ENCODE data around the gene LCE1E. TPM values are rescaled to one million over a fixed set of nuclear protein-coding genes. Genes with fewer than 3 reads are reported as not detected.

Gene LCE1E
- total and polyA plus RNA-seq, 2 donors (not counting 3 experiments of a cell fraction or from before 2014, with no cell fraction given): not detected

GRCh38 chr1:152753586-152753985, 32.5 kb upstream of the LCE1E start:
- dilution Hi-C loops (cut with MboI; ENCODE audit: extremely low pct_ligation_motif_present, low sequenced_read_pairs) (no loop called here), intact Hi-C loops (cut with micrococcal nuclease) (no loop called here)
- no peak overlapping the region for H3K4me2 ChIP-seq (ENCODE audit: insufficient read depth, low read length)
- no peak overlapping the region for H3K4me3 ChIP-seq (replicated peaks in 1 of 3; ENCODE audit: insufficient read depth in 1 of 3, low read depth in 1 of 3, low read length in 3 of 3)
- H3K27ac ChIP-seq (ENCODE audit: insufficient read depth, low read depth, low read length): no peak overlapping the region
- no peaks in the 10 kb centered on the region for H3K36me3 ChIP-seq (ENCODE audit: control insufficient read depth in 2 of 2, extremely low read depth in 1 of 2, insufficient read depth in 2 of 2, low read length in 2 of 2)
- H3K9ac ChIP-seq (replicated peaks; ENCODE audit: extremely low read depth, insufficient read depth, low read length): no peak overlapping the region
- ChIA-PET POLR2A (no interaction called here), CTCF (no interaction called here)
- H3K79me2 ChIP-seq (ENCODE audit: control insufficient read depth, insufficient read depth, low read length): no peaks in the 10 kb centered on the region
- H3K27me3 ChIP-seq (ENCODE audit: control insufficient read depth in 2 of 2, insufficient read depth in 2 of 2, low read length in 2 of 2): no peaks in the 10 kb centered on the region
- no peaks in the 10 kb centered on the region for H3K9me3 ChIP-seq (replicated peaks; ENCODE audit: control insufficient read depth, insufficient read depth, low read length)
- no peaks in the 10 kb centered on the region for H3K9me1 ChIP-seq (replicated peaks; ENCODE audit: control insufficient read depth, extremely low read depth, insufficient read depth, low read length)
- no peak for DNase-seq (ENCODE audit: low read depth, low spot score)
- FAIRE-seq: no peak
- H2AFZ ChIP-seq (ENCODE audit: low read depth, low read length): no peak overlapping the region
- H4K20me1 ChIP-seq (replicated peaks; ENCODE audit: control insufficient read depth, extremely low read depth, insufficient read depth, low read length): no peaks in the 10 kb centered on the region
- H3K4me1 ChIP-seq (ENCODE audit: control insufficient read depth, extremely low read depth, insufficient read depth, low read length): no peaks in the 10 kb centered on the region
- TF ChIP-seq POLR2A (IDR thresholded peaks at IDR 0.05; ENCODE audit: low read depth, low read length): no peak
- TF ChIP-seq POLR2AphosphoS5 (IDR thresholded peaks at IDR 0.05; ENCODE audit: insufficient read depth, low read depth, low read length): no peak
- TF ChIP-seq, protein P1, sequence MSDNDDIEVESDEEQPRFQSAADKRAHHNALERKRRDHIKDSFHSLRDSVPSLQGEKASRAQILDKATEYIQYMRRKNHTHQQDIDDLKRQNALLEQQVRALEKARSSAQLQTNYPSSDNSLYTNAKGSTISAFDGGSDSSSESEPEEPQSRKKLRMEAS (IDR thresholded peaks at IDR 0.05; ENCODE audit: insufficient read depth, insufficient read length): no peak
- no peak for TF ChIP-seq FOS (IDR thresholded peaks at IDR 0.05; ENCODE audit: borderline replicate concordance, insufficient read depth, low read length)
- no peak for TF ChIP-seq EZH2 (IDR thresholded peaks at IDR 0.05; ENCODE audit: borderline replicate concordance, low read depth, low read length, severe bottlenecking)
- TF ChIP-seq GATA2 (IDR thresholded peaks at IDR 0.05; ENCODE audit: insufficient read depth, insufficient read length, low read depth, low read length): no peak
- TF ChIP-seq, protein P2, sequence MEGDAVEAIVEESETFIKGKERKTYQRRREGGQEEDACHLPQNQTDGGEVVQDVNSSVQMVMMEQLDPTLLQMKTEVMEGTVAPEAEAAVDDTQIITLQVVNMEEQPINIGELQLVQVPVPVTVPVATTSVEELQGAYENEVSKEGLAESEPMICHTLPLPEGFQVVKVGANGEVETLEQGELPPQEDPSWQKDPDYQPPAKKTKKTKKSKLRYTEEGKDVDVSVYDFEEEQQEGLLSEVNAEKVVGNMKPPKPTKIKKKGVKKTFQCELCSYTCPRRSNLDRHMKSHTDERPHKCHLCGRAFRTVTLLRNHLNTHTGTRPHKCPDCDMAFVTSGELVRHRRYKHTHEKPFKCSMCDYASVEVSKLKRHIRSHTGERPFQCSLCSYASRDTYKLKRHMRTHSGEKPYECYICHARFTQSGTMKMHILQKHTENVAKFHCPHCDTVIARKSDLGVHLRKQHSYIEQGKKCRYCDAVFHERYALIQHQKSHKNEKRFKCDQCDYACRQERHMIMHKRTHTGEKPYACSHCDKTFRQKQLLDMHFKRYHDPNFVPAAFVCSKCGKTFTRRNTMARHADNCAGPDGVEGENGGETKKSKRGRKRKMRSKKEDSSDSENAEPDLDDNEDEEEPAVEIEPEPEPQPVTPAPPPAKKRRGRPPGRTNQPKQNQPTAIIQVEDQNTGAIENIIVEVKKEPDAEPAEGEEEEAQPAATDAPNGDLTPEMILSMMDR (IDR thresholded peaks at IDR 0.05; ENCODE audit: extremely low read depth in 1 of 2, insufficient read depth in 1 of 2, low read depth in 1 of 2, low read length in 2 of 2): no peak
- TF ChIP-seq JUN (IDR thresholded peaks at IDR 0.05; ENCODE audit: borderline replicate concordance, insufficient read depth, insufficient read length, low read depth): no peak
- TF ChIP-seq MYC (IDR thresholded peaks at IDR 0.05; ENCODE audit: low read depth, low read length): no peak
- BruUV-seq (replicated peaks): no TSS peak

Data from endothelial cell of umbilical vein (primary cell).